GM19328 (cell line): ENCODE data around the gene UGT2B17.
"Not testable (repeated sequence)": the region's sequence is repeated elsewhere in the genome, so short reads cannot be mapped to it uniquely, and the experiment has no call there.

Experiments used
- ATAC-seq: cut with Tn5 transposase; IDR thresholded peaks from one replicate; pipeline ENCODE4 v1.9.1; 2021; ENCODE audit warnings: mild to moderate bottlenecking, moderate library complexity; ENCODE audit not compliant: unreplicated experiment

Gene UGT2B17

DNA sequence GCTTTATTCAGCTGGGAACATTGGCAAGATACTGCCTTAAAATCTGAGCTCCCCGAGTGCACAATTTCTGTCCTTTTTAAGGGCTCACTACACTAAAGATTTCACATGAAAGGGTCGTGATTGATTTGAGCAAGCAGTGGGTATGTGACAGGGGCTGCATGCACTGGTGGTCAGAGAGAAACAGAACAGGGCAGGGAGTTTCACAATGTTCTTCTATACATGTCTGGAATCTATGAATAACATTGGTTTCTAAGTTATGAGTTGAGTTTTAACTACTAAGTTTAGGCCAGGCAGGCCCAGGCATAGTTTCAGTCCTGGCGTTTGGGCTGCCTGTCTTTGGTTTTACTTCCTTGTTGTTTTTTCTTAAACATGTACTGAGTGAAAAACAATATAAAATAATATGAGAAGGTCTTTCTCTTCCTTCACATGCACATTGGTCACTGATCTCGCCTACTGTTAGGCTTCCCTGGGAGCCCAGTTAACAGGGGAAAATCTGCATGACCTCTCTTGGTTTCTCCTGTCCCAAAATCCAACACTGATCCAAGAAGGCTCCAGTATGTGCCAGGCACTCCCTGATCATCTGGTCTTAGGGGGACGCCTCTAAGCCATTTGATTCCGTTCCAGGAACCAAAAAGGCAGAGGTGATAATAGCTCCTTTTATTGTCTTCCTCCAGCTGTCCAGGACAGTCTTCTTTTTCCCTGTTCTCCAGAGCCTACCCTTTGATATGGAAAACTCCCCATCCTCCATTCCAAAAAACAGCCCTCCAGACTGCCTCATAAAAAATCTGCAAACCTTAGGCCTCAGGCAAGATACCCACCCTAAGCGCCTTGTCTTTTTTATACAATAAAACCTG, at the start of gene UGT2B17:
Gene UGT2B17, minus strand, starts transcription at position 51 of the 854 bp plus-strand sequence. CDS start 7,838 bp downstream, outside the sequence.
- ATAC-seq = no peak

DNA sequence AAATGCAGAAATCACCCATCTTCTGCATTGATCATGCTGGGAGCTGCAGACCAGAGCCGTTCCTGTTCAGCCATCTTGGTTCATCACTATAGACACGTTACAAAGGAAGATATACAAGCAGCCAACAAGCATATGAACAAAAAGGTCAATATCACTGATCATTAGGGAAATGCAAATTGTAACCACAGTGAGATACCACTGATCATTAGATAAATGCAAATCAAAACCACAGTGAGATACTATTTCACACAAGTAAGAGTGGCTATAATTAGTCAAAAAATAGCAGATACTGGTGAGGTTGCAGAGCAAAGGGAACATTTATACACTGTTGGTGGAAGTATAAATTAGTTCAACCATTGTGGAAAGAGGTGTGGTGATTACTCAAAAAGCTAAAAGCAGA, 46.6 kb upstream of the UGT2B17 start:
- ATAC-seq = not testable (repeated sequence)

DNA sequence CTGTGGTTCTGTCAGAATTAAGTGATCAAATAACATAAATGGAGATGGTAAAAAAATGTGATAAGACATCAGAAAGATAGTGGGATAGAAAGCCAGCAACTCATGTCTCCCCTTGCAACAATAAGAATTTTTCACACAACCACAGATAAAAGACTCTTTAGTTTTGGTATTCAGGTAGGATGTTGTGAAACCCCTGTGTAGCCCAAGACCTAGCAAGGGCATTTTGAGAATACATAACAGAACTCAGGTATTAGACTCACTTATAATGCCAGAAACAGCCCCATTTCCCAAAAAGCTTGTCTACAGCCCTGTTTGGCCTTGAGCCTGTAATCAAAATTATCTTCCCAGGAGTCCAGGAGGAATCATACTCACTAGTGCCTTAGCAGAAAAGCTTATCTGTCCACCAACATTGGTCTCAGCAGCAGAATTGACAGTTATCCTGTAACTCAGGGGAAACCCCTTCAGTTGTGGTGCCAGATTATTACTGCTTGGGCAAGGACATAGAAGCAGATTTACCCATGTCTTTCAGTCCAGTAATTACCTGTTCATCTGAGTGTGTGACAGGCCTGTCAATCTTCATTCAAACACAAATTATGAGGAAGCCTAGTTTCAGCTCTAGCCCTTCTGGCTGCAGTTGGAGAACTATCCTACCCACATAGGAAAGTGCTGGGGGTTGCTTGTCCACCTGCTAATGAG, 41.0 kb upstream of the UGT2B17 start:
- ATAC-seq = no peak

DNA sequence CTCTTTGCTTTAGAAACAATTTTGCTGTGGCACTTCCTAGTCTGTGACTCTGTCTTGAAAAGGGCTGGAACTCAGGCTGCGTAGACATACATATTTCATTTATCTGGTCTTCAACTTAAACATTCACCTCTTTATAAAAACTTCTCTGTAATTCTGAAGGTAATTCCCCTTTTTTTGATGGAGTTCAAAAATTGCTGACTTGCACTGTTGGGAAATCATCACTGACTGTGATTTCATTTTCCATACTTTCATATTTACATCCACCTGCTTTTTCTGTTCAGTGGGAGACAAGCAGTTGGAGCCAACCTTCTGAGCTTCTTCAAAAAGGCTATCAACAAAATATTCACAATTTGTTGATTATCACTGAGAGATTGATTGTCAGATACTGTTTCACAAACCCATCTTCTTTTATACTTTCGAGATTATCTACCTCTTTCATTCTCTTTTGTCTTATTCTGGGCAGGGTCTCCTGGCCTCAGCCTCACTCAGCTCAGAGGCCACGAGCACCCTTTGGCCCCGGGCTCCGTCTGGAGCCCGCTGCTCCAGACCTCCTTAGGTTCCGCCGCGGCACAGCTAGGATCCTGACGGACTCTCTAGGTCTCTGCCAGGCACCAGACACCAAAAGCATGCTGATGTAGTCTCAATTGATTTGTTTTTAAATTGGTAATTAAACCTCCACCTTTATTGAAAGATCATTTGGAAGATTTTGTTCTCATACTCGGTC, 39.7 kb upstream of the UGT2B17 start:
- no peak for ATAC-seq

DNA sequence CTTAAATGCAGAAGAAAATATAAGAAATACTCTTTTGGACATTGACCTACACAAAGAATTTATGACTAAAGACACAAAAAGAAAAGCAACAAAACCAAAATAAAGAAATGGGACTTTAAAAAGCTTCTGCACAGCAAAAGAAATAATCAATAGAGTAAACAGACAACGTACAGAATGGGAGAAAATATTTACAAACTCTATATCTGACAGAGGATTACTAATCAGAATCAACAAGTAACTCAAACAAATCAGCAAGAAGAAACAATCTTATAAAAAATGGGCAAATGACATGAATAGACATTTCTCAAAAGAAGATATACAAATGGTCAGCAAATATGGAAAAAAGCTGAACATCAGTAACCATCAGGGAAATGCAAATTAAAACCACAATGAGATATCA, 37.6 kb upstream of the UGT2B17 start:
- ATAC-seq = no peak

DNA sequence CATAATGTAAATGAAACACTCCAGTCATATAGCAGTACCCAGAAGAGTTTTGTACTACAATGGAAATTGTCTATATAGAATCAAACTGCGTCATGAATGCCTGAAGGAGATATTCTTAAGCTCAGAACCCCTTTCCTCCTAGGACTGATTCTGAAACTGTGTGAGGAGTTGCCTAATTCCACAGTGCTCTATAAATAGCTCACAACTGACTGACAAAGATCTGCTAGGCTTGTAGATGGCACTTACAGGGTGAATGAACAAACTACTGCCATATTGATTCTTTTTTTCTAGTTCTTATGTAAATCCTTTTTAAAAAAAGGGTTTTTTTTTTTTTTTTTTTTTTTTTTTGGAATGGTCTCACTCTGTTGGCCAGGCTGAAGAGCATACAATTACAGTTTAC, 30.1 kb upstream of the UGT2B17 start:
- no peak for ATAC-seq

DNA sequence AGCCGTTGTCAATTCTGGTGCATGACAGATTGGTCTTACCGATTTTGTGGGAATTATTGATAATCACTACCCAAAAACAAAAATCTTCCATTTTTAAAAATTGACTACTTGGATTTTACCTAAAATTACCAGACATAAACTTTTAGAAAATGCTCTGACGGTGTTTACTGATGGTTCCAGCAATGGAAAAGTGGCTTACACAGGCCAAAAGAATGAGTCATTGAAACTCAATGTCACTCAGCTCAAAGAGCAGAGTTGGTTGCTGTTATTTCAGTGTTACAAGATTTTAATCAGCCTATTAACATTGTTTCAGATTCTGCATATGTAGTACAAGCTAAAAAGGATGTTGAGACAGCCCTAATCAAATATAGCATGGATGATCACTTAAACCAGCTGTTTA, 23.0 kb upstream of the UGT2B17 start:
- ATAC-seq = no peak

DNA sequence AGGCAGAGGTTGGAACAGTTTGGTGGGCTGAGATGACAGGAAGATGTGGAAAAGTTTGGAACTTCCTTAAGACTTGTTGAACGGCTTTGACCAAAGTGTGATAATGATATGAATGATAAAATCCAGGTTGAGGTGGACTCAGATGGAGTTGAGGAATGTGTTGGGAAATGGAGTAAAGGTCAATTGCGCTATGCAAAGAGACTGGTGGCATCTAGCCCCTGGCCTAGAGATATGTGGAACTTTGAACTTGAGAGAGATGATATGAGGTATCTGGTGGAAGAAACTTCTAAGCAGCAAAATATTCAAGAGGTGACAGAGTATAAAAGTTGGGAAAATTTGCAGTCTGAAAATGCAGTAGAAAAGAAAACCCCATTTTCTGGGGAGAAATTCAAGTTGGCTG, 21.4 kb upstream of the UGT2B17 start:
- ATAC-seq = no peak

DNA sequence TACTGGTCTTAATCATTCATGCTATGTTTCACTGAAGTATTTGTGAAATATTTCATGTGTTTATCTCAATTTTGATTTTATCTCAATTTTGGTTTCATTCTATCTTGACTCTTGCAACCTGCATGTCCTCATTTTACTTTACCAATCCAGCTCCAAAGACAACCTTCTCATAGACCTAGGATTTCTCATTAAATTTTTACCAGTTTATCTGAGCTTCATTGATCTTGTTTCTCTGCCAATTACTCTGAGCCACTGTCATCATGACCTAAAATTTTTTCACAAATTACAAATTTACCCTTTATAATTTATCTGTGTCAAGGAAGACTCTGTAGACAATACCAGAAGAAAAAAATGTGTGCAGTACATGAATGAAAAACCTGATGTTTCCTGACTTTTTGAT, 18.6 kb upstream of the UGT2B17 start:
- no peak for ATAC-seq

DNA sequence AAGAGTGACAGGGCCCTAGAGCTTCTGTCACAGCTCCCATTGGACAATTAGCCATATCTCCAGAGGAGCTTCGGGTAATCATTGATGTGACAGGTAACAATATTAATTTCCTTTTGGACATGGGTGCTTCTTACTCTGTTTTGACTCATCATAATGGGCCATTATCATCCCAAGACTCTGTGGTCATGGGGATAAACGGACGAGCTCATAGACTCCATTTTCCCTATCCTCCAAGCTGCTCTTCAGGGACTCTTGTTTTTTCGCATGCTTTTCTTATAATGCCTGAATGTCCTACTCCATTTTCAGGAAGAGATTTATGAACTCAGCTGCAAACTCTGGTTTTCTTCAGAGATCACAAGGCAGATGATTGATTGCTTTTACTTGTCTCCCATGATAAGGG, 17.0 kb upstream of the UGT2B17 start:
- ATAC-seq = no peak

DNA sequence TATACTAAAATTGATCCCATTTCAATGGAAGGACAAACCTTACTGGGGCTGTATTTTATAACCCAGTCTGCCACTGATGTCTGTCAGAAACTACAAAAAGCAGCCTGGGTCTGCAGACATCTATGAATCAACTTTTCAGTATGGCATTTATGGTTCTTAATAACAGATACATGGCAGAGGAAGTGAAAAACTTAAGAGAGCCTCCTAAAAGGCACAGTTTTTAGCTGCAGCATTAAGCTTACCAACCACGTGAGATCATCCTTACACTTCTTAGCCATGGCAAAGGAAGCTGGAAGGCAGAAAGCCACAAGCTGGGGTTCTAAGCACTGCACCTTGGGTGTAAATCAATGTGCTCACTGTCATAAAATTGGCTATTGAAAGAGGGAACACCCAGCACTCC, 16.6 kb upstream of the UGT2B17 start:
- ATAC-seq = no peak

DNA sequence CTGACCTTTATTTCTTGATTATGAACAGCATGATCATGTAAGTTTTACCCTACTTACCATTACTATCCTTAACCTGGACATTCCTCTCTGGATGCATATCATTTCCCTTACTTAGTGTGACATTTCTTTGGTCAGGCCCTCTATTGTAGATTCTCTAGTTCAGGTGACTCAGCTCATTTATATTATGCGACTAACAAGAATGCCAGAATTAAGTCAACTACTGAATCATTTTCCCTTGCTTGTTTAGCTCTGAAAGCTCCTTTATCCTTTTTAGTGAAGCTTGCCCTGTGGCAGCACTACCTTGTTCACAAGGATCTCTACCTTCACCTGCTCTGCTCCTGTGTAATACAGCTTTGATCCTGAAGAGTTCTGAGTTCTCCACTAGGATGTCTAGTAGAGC, 15.1 kb upstream of the UGT2B17 start:
- ATAC-seq = no peak

DNA sequence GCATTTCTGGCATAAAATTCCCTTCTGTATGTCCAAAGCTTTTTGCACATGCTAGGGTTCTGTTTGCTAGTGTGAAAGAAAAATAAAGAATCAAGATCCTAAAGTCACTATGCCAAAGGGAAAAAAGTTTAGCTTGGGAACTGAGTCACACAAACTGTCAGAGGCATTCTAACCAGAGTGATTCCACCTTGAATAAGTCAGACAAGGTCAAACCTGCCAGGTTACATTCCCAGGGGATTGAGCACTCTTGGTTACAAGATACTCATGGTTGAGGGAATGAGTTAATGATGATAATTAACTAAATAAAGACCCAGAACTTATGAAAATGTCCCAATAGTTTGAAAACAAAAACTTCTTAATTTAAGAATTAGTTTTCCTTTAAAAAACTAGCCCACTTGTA, 13.7 kb upstream of the UGT2B17 start:
- no peak for ATAC-seq

DNA sequence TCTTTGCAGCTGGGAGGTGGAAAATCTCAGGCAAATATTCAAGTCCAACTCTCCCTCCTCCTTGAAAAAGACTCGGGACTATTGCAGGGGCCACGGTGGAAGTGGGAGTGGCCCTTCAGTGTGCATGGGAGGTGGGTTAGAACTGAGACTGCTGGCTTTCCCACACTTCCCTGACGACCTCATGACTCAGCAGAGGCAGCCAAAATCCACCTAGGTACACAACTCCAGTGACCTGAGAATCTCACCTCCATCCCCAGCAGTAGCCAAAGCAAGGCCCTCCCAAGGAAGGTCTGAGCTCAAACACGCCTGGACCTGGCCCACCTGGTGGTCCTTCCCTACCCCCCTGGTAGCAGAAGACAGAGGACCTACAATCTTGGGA, 6.2 kb upstream of the UGT2B17 start:
- no peak for ATAC-seq

DNA sequence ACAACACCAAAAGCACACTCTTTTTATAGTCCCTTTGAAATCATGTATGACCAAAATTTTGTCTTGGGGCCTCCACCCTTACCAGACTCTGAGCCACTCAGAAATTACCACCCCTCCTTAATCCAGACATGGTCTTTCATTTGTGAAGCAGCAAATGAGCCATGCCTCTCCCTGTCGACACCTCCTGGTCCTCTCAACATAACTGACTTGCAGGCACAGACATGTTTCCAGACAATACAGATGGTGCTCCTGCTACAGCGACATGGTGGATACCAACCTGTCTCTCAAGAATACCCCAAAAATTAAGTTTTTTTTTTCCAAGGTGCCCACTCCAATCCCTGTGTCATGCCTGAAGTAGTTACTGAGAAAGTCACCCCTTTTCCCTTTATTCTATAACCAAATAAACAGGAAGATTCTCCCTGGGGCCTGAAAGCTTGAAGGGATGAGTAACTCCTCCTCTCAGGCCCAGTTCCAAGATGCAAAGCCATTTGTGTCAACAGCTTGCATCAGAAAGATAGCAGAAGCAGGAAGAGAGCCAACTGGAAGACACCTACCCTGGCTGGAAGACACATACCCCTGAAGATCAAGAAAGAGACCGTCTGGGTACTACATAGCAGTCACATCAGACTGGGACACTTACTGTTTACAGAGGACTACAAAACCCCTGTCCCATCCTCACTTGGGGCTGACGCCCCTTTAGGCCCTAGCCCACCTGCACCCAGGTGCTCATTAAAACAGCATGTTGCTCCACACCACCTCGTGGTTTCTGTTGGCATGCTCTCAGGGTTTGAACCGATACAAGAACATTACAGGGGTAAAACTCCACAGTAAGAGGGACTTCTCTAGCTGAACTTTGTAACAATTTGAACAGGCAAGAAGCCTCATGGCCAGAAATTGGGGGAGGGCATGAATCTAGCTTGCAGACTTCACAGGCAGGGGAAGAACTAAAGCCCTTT, 5.5 kb upstream of the UGT2B17 start:
- no peak for ATAC-seq

DNA sequence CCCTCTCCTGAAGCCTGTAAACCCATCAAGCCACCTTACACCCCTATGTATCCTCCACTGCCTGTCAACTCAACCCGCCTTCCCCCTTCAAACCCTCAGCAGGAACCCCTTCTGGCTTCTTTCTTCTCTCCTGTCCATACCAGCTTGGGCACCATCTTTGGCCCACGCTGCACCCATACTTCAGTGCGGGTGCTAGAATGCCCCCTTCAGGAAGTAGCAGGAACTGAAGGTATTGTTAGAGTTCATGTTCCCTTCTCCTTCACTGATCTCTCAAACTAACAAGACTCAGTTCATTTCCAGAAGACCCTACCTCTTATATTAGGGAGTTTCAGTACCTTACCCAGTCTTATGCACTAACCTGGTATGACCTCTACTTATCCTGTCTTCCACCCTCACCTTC, 1.5 kb upstream of the UGT2B17 start:
- no peak for ATAC-seq

DNA sequence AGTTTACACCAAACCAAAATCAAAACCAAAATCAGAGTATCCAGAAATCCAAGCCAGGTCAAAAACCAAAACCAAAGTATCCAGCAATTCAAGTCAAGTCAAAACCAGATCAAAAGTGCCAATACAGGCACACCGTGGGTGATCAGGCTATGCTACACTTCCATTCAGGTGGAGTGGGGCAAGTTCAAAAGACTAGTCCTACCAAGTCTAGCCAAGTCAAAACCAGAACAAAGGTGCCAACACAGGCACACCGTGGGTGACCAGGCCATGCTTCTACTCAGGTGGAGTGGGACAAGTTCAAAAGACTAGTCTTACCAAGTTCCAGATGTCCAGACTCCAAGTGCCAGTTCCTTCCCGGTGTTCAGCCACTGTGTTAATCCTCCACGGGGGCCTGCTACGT, 486 bp downstream of the UGT2B17 start:
- ATAC-seq = not testable (repeated sequence)

DNA sequence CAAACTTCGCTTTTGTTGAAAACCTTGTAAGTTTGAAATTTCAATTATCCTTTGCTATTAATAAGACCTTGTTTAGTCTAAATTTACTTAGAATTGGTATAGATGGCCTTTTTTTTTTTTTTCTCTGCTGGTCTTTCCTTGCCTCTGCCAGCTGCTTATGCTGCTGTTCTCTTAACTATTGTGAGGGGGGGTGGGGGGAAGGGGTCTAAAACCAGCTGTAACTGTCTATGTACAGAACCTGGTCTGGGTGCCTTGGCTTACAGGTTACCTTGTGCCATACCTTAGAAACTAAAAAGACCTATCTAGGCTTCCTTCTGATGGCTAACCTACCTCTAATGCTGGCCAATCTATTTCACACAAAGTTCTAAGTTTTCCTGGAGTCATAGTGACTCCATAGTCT, 1.0 kb downstream of the UGT2B17 start:
- ATAC-seq = no peak

DNA sequence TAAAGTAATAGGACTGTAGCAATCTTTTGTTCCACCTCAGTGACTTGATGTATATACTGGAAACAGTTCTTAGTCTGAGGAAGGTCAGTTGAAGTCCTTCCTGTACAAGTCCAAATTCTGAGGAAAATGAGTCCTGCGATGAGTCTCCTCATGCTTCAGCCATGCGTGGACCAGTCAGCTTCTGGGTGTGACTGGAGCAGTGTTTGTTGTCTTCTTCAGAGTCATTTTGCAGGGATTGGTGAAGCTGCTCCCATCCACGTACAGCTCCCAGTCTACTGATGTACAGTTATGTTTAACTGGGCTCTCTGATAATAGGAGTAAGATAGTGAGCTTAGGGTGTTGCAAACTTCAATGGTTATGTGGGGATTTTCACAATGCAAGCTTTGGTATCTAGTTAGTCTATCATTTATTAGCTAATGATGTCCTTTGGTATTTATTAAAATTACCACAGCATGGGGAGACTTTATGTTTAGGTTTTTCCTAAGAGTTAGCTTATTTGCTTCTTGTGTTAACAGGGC, 3.4 kb downstream of the UGT2B17 start:
- no peak for ATAC-seq

DNA sequence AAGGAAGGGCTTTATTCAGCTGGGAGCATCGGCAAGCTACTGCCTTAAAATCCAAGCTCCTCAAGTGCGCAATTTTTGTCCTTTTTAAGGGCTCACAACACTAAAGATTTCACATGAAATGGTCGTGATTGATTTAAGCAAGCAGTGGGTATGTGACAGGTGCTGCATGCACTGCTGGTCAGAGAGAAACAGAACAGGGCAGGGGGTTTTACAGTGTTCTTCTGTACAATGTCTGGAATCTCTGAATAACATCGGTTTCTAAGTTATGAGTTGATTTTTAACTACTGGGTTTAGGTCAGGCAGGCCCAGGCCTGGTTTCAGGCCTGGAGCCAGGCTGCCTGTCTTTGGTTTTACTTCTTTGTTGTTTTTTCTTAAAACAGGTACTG, 6.0 kb downstream of the UGT2B17 start:
- no peak for ATAC-seq
